Astrocyte (in vitro differentiated cells and primary cell): ENCODE measurements around the gene GABPB1.
A peak's percentile ranks its signal among the peaks of the same experiment; 100 is the strongest.

Source experiments
- EZH2 ChIP-seq: IDR thresholded peaks from 2 replicates; pipeline ENCODE4 v1.6.1; 2012; ENCODE audit warnings: mild to moderate bottlenecking, low read length, inconsistent platforms; ENCODE audit not compliant: insufficient read depth
- TF ChIP-seq, protein P1 (sequence below): IDR thresholded peaks from 2 replicates; pipeline ENCODE4 v1.5.1; 2011; ENCODE audit warnings: low read depth, mild to moderate bottlenecking, inconsistent platforms, low read length, moderate library complexity; ENCODE audit not compliant: insufficient read depth

DNA sequence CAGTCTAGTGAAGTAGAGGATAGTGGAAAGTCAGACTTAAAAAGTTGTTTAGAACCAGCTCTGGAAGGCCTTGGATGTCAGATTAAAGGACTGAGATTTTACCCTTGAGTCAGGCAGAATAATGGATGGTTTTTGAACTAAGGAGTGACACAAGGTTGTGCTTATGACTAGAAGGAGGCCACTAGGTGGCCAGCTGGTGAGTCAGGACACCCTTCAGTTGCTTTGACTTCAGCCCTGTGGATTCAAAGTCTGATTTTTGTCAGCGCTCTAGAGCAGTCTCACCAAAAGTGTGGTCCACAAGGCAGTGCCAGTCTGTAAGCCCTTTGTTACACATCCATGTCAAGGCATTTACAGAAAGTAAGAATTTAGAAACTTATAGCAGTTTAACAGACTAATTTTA is 3.8 kb upstream of the GABPB1 start:
- TF ChIP-seq, protein P1, sequence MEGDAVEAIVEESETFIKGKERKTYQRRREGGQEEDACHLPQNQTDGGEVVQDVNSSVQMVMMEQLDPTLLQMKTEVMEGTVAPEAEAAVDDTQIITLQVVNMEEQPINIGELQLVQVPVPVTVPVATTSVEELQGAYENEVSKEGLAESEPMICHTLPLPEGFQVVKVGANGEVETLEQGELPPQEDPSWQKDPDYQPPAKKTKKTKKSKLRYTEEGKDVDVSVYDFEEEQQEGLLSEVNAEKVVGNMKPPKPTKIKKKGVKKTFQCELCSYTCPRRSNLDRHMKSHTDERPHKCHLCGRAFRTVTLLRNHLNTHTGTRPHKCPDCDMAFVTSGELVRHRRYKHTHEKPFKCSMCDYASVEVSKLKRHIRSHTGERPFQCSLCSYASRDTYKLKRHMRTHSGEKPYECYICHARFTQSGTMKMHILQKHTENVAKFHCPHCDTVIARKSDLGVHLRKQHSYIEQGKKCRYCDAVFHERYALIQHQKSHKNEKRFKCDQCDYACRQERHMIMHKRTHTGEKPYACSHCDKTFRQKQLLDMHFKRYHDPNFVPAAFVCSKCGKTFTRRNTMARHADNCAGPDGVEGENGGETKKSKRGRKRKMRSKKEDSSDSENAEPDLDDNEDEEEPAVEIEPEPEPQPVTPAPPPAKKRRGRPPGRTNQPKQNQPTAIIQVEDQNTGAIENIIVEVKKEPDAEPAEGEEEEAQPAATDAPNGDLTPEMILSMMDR: peak; percentile 41
- no peak for TF ChIP-seq EZH2
